Upper lobe of right lung (tissue), 1 donor: Measurements from ENCODE around the gene PTPRM. TPM values are rescaled to one million over a fixed set of nuclear protein-coding genes. Genes with fewer than 3 reads are reported as not detected.

ENCODE experiments used
- ATAC-seq: fragments of 200-7000 bp; cut with Tn5 transposase; one replicate; pipeline ENCODE4 v1.9.1; 2020; ENCODE audit warnings: mild to moderate bottlenecking, moderate library complexity
- DNase-seq: peaks from one replicate; pipeline ENCODE4 v3.0.0-alpha.2; 2020
- H3K27ac ChIP-seq: fragments of 200-600 bp; one replicate; pipeline ENCODE4 v1.8.0; 2022
- H3K27me3 ChIP-seq: fragments of 200-600 bp; one replicate; pipeline ENCODE4 v1.8.0; 2022; ENCODE audit warnings: mild to moderate bottlenecking
- H3K36me3 ChIP-seq: fragments of 200-600 bp; one replicate; pipeline ENCODE4 v1.8.0; 2022
- H3K4me1 ChIP-seq: fragments of 200-600 bp; one replicate; pipeline ENCODE4 v1.8.0; 2022
- H3K4me3 ChIP-seq: fragments of 200-600 bp; one replicate; pipeline ENCODE4 v1.8.0; 2022; ENCODE audit warnings: mild to moderate bottlenecking
- H3K9me3 ChIP-seq: fragments of 200-600 bp; one replicate; pipeline ENCODE4 v1.8.0; 2022
- CTCF ChIP-seq: fragments of 200-600 bp; IDR thresholded peaks from one replicate; pipeline ENCODE4 v1.8.0; 2022; ENCODE audit warnings: antibody characterized with exemption
- intact Hi-C: fragments of 100-400 bp; cut with DNase I; formaldehyde crosslinking; loops from one replicate; pipeline ENCODE4 v1.11.0; 2022
- total RNA-seq: library from RNA; stranded (reverse); fragmentation: NEBNext Ultra II Directional; extraction: Animal tissue kit (Norgen Biotek cat#: 25700); gene quantifications from one replicate; pipeline ENCODE4 v1.2.1, GENCODE V29; 2021
- donor health status: DM: no; HTN: yes; CAD: no; lungs with severe emphysema.

The PTPRM gene
- total RNA-seq, 1 donor from 2014 or later, result 99.3 TPM

- Histone ChIP-seq H3K4me3 (no peak overlapping the region), H3K27ac (no peak overlapping the region), H3K4me1 (peaks cover 5% of the 10 kb centered on the region), H3K9me3 (no peaks in the 10 kb centered on the region), H3K27me3 (no peaks in the 10 kb centered on the region), H3K36me3 (no peaks in the 10 kb centered on the region)
- DNase-seq (no peak), ATAC-seq (no peak)
- no peak for TF ChIP-seq CTCF
- intact Hi-C loops, result no loop called here
Measured at GRCh38 chr18:7681298-7681697, 114.2 kb downstream of the PTPRM start.

GRCh38 chr18:7682321-7682720, 115.2 kb downstream of the PTPRM start:
- DNase-seq (no peak), ATAC-seq (no peak)
- Histone ChIP-seq H3K27ac (no peak overlapping the region), H3K4me1 (peaks cover 5% of the 10 kb centered on the region), H3K9me3 (no peaks in the 10 kb centered on the region), H3K36me3 (no peaks in the 10 kb centered on the region), H3K27me3 (no peaks in the 10 kb centered on the region), H3K4me3 (no peak overlapping the region)
- TF ChIP-seq CTCF, result no peak
- intact Hi-C loops, result no loop called here

- H3K27ac ChIP-seq, result no peak overlapping the region
- no peak for DNase-seq
- H3K9me3 ChIP-seq, result no peaks in the 10 kb centered on the region
- H3K36me3 ChIP-seq, result no peaks in the 10 kb centered on the region
- H3K4me3 ChIP-seq, result no peak overlapping the region
- H3K27me3 ChIP-seq, result no peaks in the 10 kb centered on the region
- ATAC-seq, result no peak
- H3K4me1 ChIP-seq, result peaks cover 5% of the 10 kb centered on the region
- intact Hi-C loops, result no loop called here
- TF ChIP-seq CTCF, result no peak
Measured at GRCh38 chr18:7683753-7684152, 116.6 kb downstream of the PTPRM start.

GRCh38 chr18:7684357-7684756, 117.2 kb downstream of the PTPRM start:
- no peaks in the 10 kb centered on the region for H3K27me3 ChIP-seq
- H3K4me3 ChIP-seq, result no peak overlapping the region
- H3K27ac ChIP-seq, result no peak overlapping the region
- intact Hi-C loops, result no loop called here
- H3K4me1 ChIP-seq, result peaks cover 5% of the 10 kb centered on the region
- no peak for TF ChIP-seq CTCF
- ATAC-seq (no peak), DNase-seq (no peak)
- no peaks in the 10 kb centered on the region for H3K9me3 ChIP-seq
- no peaks in the 10 kb centered on the region for H3K36me3 ChIP-seq

GRCh38 chr18:7684966-7685365, 117.8 kb downstream of the PTPRM start:
- Histone ChIP-seq H3K4me3 (no peak overlapping the region), H3K36me3 (no peaks in the 10 kb centered on the region), H3K27ac (no peak overlapping the region), H3K27me3 (no peaks in the 10 kb centered on the region), H3K4me1 (peaks cover 5% of the 10 kb centered on the region), H3K9me3 (no peaks in the 10 kb centered on the region)
- TF ChIP-seq CTCF, result no peak
- ATAC-seq (no peak), DNase-seq (no peak)
- intact Hi-C loops, result no loop called here

GRCh38 chr18:7686278-7686677, 119.2 kb downstream of the PTPRM start:
- peaks cover 5% of the 10 kb centered on the region for H3K4me1 ChIP-seq
- no peaks in the 10 kb centered on the region for H3K9me3 ChIP-seq
- no peaks in the 10 kb centered on the region for H3K36me3 ChIP-seq
- no peak overlapping the region for H3K27ac ChIP-seq
- no peaks in the 10 kb centered on the region for H3K27me3 ChIP-seq
- intact Hi-C loops, result no loop called here
- no peak for DNase-seq
- H3K4me3 ChIP-seq, result no peak overlapping the region
- ATAC-seq, result no peak
- no peak for TF ChIP-seq CTCF
